Activated naive CD8-positive, alpha-beta T cell treated with anti-CD3 and anti-CD28 coated beads, Interleukin-2, amount 50 U/mL, for 16 hours (primary cell): ENCODE data around the gene KLHL13.
"Not testable (repeated sequence)": the region's sequence is repeated elsewhere in the genome, so short reads cannot be mapped to it uniquely, and the experiment has no call there.

ENCODE experiments used
- DNase-seq: peaks from one replicate; pipeline ENCODE4 v3.0.0-alpha.2; 2020; ENCODE audit warnings: low read depth, low spot score

Gene KLHL13

DNA sequence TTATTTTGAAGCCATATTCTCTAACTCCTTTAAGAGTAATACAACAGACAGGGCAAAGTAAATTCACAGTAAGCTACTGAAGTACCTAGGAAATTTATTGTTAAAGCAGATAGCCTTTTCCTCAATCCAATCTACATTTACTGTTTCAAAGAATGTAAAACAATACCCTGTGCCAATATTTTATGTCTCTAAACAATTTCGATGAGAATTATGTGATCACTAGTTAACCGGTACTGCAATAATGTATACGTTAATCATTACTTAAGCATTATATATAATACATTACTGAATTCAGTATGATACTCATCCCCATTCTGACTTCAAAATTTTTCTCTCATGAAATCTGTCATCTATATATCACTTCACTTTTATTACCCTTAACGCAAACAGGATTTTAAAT lies 28.5 kb downstream of the KLHL13 start:
- DNase-seq = no peak

GRCh38 chrX:118074196-118074595 lies 42.4 kb downstream of the KLHL13 start:
- DNase-seq = no peak

- no peak for DNase-seq
Observed at GRCh38 chrX:118066867-118067515, 49.6 kb downstream of the KLHL13 start.

GRCh38 chrX:118062817-118063615 lies 53.6 kb downstream of the KLHL13 start:
- DNase-seq = no peak

GRCh38 chrX:118062048-118062789 lies 54.4 kb downstream of the KLHL13 start:
- DNase-seq = no peak

DNA sequence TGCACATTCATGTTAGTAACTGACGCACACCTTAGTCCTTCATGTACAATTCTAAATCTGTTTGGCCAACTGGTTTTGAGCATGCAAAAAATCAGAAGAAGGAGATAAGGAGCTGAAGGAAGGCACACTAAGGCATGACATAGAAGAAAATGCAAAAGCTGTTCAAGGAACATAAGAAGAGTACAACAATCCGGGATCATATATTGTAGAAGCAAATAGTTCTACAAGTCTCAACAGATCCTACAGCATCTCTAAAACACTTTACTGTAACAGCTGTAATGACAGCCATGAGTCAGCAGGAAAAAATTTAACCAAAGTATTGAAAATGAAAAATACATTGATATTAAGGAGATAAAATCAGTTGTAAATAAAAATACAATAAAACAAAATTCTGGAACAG lies 57.7 kb downstream of the KLHL13 start:
- no peak for DNase-seq

GRCh38 chrX:118056870-118057269 lies 59.7 kb downstream of the KLHL13 start:
- DNase-seq = no peak

GRCh38 chrX:118049713-118050112 lies 66.9 kb downstream of the KLHL13 start:
- DNase-seq = no peak

DNA sequence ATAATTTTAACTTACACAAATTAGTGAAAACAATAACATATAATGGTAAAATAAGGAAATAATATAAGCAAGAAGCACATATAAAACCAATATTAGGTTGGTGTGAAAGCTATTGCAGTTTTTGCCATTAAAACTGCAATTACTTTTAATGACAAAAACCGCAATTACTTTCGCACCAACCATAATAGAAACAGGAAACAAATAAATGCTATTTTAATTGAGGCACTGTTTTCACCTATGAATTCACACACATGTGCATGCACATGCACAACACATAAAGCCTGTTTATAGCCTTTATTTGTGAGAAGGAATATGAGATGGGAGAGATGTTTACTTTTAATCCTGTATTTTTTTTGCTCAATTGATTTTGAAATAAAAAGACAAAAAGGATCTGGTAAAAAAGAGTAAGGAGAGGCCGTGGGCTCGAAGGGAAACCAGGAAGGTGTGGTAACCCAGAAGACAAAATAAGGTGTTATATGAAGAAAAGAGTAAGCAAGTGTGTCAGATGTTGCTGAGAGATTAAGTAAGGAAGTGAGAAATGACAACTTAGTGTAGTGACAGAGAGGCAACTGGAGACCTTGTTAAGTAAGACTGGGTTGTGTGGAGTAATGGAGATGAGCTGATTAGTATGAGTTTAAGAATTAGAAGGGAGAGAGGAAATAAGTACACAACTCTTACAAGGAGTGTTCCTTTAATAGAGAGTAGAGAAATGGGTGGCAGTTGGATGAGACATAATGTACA lies 69.0 kb downstream of the KLHL13 start:
- DNase-seq = no peak

DNA sequence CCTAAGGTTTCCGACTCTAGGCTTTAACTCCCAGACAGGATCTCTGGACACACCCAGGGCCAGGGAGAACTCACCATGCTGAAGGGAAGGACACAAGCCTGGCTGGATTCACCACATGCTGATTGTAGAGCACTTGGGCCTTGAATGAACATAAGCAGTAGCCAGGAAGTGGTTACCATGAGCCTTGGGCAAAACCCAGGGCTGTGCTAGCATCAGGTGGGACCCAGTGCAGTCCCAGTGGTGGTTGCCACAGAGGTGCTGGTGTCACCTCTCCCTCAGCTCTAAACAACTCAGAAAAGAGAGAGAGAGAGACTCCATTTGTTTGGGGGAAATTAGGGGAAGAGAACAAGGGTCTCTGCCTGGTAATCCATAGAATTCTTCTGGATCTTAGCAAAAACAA lies 77.0 kb downstream of the KLHL13 start:
- DNase-seq = no peak

- no peak for DNase-seq
Observed at GRCh38 chrX:118038614-118039365, 77.8 kb downstream of the KLHL13 start.

DNA sequence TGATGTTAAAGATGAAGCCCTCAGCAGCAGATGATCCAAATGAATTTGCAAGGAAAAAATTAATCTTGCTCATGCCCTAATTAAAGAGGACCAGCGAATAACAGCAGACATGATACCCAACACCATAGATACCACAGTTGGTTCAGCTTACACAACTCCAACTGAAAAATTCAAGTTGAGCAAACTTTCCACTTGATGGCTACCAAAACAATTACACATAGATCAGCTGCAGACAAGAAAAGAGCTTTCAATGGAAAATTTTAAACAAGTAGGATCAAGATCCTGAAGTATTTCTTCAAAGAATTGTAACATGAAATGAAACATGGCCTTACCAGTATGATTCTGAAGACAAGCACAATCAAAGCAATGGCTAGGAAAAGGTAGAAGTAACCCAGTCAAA lies 90.0 kb downstream of the KLHL13 start:
- DNase-seq = no peak

DNA sequence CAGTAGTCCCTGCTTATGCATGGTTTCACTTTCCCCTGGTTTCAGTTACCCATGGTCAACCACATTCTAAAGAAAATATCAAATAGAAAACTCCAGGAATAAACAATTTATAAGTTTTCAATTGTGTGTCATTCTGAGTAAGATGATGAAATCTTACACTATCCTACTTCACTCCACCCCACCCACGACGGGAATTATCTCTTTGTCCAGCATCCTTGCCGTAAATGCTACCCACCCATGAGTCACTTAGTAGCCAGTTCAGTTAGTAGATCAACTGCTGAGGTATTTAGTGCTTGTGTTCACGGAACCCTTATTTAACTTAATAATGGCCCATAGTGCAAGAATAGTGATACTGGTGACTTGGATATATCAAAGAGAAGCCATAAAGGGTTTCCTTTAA lies 91.4 kb downstream of the KLHL13 start:
- DNase-seq = no peak

GRCh38 chrX:118024482-118024881 lies 92.1 kb downstream of the KLHL13 start:
- no peak for DNase-seq

DNA sequence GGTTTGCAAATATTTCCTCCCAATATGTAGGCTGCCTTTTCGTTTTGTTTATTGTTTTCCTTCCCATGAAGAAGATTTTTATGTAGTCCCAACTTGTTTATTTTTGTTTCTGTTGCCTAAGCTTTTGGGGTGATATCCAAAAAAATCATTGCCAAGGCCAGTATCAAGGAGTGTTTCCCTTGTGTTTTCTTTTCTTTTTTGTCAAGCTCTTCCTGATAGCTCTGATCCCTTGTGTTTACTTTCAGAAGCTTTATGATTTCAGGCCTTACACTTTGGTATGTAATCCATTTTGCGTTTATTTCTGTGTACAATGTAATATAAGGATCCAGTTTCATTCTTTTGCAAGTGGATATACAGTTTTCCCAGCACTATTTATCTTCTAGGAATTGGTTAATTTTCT lies 93.9 kb downstream of the KLHL13 start:
- DNase-seq = no peak

DNA sequence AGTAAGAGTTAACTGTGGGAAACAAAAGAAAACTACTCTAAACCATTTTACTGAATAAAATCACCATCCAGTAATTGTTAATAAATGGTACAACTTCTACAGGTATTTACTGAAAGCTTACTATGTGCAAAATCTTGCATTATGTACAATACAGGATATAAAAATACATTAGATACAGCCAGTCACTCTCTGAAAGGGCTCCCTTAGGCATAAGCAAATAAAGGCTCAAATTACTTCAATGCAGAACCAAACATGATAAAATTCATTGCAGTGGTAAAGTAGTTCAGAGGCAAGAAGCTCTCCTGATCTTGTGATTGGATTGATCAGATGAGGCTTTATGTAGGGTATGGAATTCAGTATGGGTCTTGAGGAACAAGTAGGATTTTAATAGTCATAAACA lies 100.2 kb downstream of the KLHL13 start:
- no peak for DNase-seq

DNA sequence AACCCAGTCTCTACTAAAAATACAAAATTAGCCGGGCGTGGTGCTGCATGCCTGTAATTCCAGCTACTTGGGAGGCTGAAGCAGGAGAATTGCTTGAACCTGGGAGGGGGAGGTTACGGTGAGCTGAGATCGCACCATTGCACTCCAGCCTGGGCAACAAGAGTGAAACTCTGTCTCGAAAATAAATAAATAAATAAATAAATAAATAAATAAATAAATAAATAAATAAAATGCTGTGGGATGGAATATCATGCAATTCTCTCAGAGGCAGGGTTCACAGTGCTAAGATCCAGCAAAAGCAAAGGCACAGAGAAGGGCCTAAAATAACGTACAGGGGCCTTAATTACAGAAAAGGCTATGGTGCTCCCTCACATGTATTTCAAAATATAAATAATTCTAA lies 114.2 kb downstream of the KLHL13 start:
- not testable (repeated sequence) for DNase-seq

- no peak for DNase-seq
Observed at GRCh38 chrX:118000518-118000917, 116.1 kb downstream of the KLHL13 start.

- no peak for DNase-seq
Observed at GRCh38 chrX:117998171-117998570, 118.4 kb downstream of the KLHL13 start.

GRCh38 chrX:117996918-117997480 lies 119.6 kb downstream of the KLHL13 start:
- DNase-seq = no peak

GRCh38 chrX:117996408-117996807 lies 120.2 kb downstream of the KLHL13 start:
- no peak for DNase-seq
